Mesenchymal stem cell (in vitro differentiated cells and primary cell): Measurements from ENCODE around the gene INSYN1.
A peak's percentile ranks its signal among the peaks of the same experiment; 100 is the strongest.

Experiments used
- DNase-seq: peaks from one replicate; pipeline ENCODE4 v3.0.0-alpha.2; 2013
- H2AFZ ChIP-seq: one replicate; pipeline ENCODE4 v1.6.1; 2013; ENCODE audit warnings: low read depth, mild to moderate bottlenecking, control low read depth, inconsistent platforms, low read length, moderate library complexity
- H2AK5ac ChIP-seq: 2 replicates; pipeline ENCODE4 v1.6.1; 2013; ENCODE audit warnings: low read length, moderate library complexity, mild to moderate bottlenecking, inconsistent platforms; ENCODE audit not compliant: severe bottlenecking
- H2BK120ac ChIP-seq: one replicate; pipeline ENCODE4 v1.6.1; 2013; ENCODE audit warnings: low read depth, mild to moderate bottlenecking, inconsistent platforms, low read length, moderate library complexity
- H2BK12ac ChIP-seq, 2 experiments: one replicate each; pipeline ENCODE4 v1.6.1; 2013; ENCODE audit warnings: inconsistent platforms in 2 of 2, low read length in 2 of 2, mild to moderate bottlenecking in 2 of 2, moderate library complexity in 2 of 2, control low read depth in 1 of 2
- H2BK15ac ChIP-seq: one replicate; pipeline ENCODE4 v1.6.1; 2013; ENCODE audit warnings: mild to moderate bottlenecking, low read depth, inconsistent platforms; ENCODE audit not compliant: poor library complexity, severe bottlenecking
- H2BK5ac ChIP-seq: 2 replicates; pipeline ENCODE4 v1.6.1; 2013; ENCODE audit warnings: low read depth, mild to moderate bottlenecking, low read length, control low read depth, inconsistent platforms; ENCODE audit not compliant: poor library complexity, severe bottlenecking
- H3K14ac ChIP-seq, 2 experiments: one replicate each; pipeline ENCODE4 v1.6.1; 2013; ENCODE audit warnings: inconsistent platforms in 2 of 2, low read length in 2 of 2, control low read depth in 1 of 2, mild to moderate bottlenecking in 1 of 2, moderate library complexity in 1 of 2
- H3K18ac ChIP-seq, 2 experiments: one replicate each; pipeline ENCODE4 v1.6.1; 2013; ENCODE audit warnings: inconsistent platforms in 2 of 2, low read length in 2 of 2, control low read depth in 1 of 2, low read depth in 1 of 2, mild to moderate bottlenecking in 1 of 2
- H3K23ac ChIP-seq, 2 experiments: one replicate each; pipeline ENCODE4 v1.6.1; 2013; ENCODE audit warnings: inconsistent platforms in 2 of 2, low read length in 2 of 2, mild to moderate bottlenecking in 2 of 2, moderate library complexity in 2 of 2, control low read depth in 1 of 2
- H3K27ac ChIP-seq: 2 replicates; pipeline ENCODE4 v1.5.1; 2013; ENCODE audit warnings: mild to moderate bottlenecking, moderate library complexity, low read length, control low read depth, inconsistent platforms; ENCODE audit not compliant: poor library complexity, severe bottlenecking
- H3K27me3 ChIP-seq, 2 experiments: 2 replicates each; pipeline versions ENCODE4 v1.6.1 to v1.7.0; 2013; ENCODE audit warnings: low read length in 2 of 2, mild to moderate bottlenecking in 2 of 2, moderate library complexity in 2 of 2, control low read depth in 1 of 2, inconsistent platforms in 1 of 2; ENCODE audit not compliant: control insufficient read depth in 1 of 2, insufficient read depth in 1 of 2
- H3K36me3 ChIP-seq, 2 experiments: 2 replicates each; pipeline versions ENCODE4 v1.6.1 to v1.7.0; 2013; ENCODE audit warnings: low read length in 2 of 2, control low read depth in 1 of 2, inconsistent platforms in 1 of 2, low read depth in 1 of 2, mild to moderate bottlenecking in 1 of 2; ENCODE audit not compliant: insufficient read depth in 2 of 2, control insufficient read depth in 1 of 2
- H3K4ac ChIP-seq, 2 experiments: one replicate each; pipeline ENCODE4 v1.6.1; 2013; ENCODE audit warnings: inconsistent platforms in 2 of 2, low read length in 2 of 2, mild to moderate bottlenecking in 2 of 2, moderate library complexity in 2 of 2, control low read depth in 1 of 2, low read depth in 1 of 2
- H3K4me1 ChIP-seq: 2 replicates; pipeline ENCODE4 v1.6.1; 2013; ENCODE audit warnings: low read depth, low read length, control low read depth; ENCODE audit not compliant: control insufficient read depth, insufficient read depth
- H3K4me2 ChIP-seq: 2 replicates; pipeline ENCODE4 v1.6.1; 2013; ENCODE audit warnings: low read length, mild to moderate bottlenecking, inconsistent platforms; ENCODE audit not compliant: poor library complexity, severe bottlenecking
- H3K4me3 ChIP-seq, 2 experiments: 2 replicates each; pipeline versions ENCODE4 v1.5.1 to v1.7.0; 2013; ENCODE audit warnings: low read length in 2 of 2, mild to moderate bottlenecking in 2 of 2, control low read depth in 1 of 2, low read depth in 1 of 2; ENCODE audit not compliant: insufficient read depth in 1 of 2
- H3K79me1 ChIP-seq: replicated peaks from 2 replicates; pipeline ENCODE4 v1.6.1; 2013; ENCODE audit warnings: mild to moderate bottlenecking, control low read depth, low read length, inconsistent platforms; ENCODE audit not compliant: poor library complexity, severe bottlenecking
- H3K9ac ChIP-seq: 2 replicates; pipeline ENCODE4 v1.7.0; 2013; ENCODE audit warnings: mild to moderate bottlenecking, low read length, moderate library complexity
- H3K9me3 ChIP-seq: 2 replicates; pipeline ENCODE4 v1.7.0; 2013; ENCODE audit warnings: mild to moderate bottlenecking, low read length; ENCODE audit not compliant: control insufficient read depth
- H4K8ac ChIP-seq: one replicate; pipeline ENCODE4 v1.6.1; 2013; ENCODE audit warnings: inconsistent platforms, mild to moderate bottlenecking, low read length, moderate library complexity
- H4K91ac ChIP-seq: one replicate; pipeline ENCODE4 v1.6.1; 2013; ENCODE audit warnings: mild to moderate bottlenecking, low read length, inconsistent platforms
- WGBS: methylation state at CpG from one replicate; pipeline ENCODE4 v1.1.7; 2013; ENCODE audit warnings: mixed read lengths; 5-methylcytosine and 5-hydroxymethylcytosine counted together

INSYN1 gene

DNA sequence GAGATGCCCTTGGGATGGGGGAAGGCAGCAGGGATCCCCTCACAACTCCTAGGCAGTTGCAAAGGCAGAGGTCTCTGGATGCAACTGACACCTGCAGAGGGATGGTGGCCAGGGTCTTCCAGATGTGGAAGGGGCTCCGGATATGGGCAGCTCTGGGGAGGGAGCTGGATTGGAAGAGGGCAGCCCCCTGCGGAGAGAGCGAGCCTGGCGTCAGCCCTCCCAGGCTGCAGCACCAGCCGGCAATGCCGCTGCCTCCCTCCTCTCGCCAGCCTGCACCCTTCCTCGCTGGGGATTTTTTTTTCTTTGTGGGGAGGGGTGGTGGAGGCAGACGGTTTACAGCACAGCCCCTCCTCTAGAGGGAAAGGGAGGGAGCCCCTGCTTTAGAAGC is 1.6 kb downstream of the INSYN1 start:
- Histone ChIP-seq H3K9ac (no peak overlapping the region), H2BK5ac (no peak overlapping the region), H3K14ac (no peak overlapping the region), H3K27ac (no peak overlapping the region), H2BK120ac (no peak overlapping the region), H3K79me1 (no peaks in the 10 kb centered on the region), H3K9me3 (no peaks in the 10 kb centered on the region), H2BK15ac (no peak overlapping the region), H3K4ac (no peak overlapping the region), H2BK12ac (no peak overlapping the region), H4K8ac (no peak overlapping the region), H3K27me3 (peaks cover 18 to 73% of the 10 kb centered on the region in 2 experiments), H2AK5ac (no peak overlapping the region), H3K18ac (no peak overlapping the region), H3K4me2 (peak overlapping the region; percentile 10), H3K4me3 (peak overlapping the region in 1 of 2 experiments; percentile 24), H2AFZ (no peak overlapping the region), H3K4me1 (peaks cover 25% of the 10 kb centered on the region), H3K23ac (no peak overlapping the region), H3K36me3 (no peaks in the 10 kb centered on the region), H4K91ac (no peak overlapping the region)
- 8% methylated on average over 2 of the region's 9 CpGs for WGBS
- DNase-seq: no peak

DNA sequence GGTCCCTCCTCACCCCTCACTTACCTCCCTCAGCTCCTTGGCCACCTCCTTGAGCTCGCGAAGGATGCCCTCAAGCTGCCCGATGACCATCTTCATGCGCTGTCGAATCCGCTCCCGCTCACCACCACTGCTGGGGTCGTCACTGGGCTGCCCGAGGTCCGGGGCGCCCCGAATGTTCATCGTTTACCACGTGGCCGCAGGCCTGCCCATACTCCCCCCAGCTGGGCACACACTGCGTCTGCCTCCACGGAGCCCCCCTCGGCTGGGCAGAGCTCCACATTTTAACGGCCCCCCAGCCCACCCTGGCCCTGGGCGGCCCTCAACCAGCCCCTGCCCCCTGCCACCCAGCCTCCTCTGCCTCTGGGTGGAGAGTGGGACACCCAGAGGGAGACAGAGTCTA is 2.2 kb downstream of the INSYN1 start:
- Histone ChIP-seq H2AFZ (no peak overlapping the region), H2BK12ac (no peak overlapping the region), H3K9me3 (no peaks in the 10 kb centered on the region), H2BK120ac (no peak overlapping the region), H3K27me3 (peaks cover 13 to 68% of the 10 kb centered on the region in 2 experiments), H3K18ac (no peak overlapping the region), H2BK5ac (no peak overlapping the region), H3K23ac (no peak overlapping the region), H4K91ac (no peak overlapping the region), H3K14ac (no peak overlapping the region), H2BK15ac (no peak overlapping the region), H3K4me1 (peaks cover 30% of the 10 kb centered on the region), H3K4me3 (no peak overlapping the region), H3K36me3 (no peaks in the 10 kb centered on the region), H2AK5ac (no peak overlapping the region), H3K79me1 (no peaks in the 10 kb centered on the region), H4K8ac (no peak overlapping the region), H3K4me2 (no peak overlapping the region), H3K9ac (no peak overlapping the region), H3K4ac (no peak overlapping the region), H3K27ac (no peak overlapping the region)
- no peak for DNase-seq
- WGBS: 79% methylated on average over 18 of the region's 20 CpGs

DNA sequence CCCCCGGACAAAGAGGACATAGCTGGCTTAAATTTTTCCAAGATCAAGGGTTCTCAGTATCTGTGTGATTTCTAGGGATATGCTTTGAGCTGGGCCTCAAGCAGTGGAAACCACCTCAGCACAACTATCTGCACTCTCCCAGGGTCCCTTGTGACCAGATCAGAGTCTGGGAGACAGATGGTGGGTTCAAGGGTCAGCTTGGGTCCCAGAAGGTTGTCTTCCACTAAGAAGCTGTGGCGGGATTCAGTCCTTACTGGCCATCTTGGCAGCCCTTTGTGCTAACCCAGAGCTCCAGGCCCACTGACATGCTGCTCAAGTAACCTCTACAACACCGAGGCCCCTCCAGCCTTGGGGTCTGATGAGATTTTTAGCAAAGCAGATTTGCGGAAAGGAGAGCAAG is 2.7 kb downstream of the INSYN1 start:
- Histone ChIP-seq H3K9me3 (no peaks in the 10 kb centered on the region), H3K14ac (no peak overlapping the region), H2BK12ac (no peak overlapping the region), H3K9ac (no peak overlapping the region), H3K79me1 (no peaks in the 10 kb centered on the region), H2BK15ac (no peak overlapping the region), H2AFZ (no peak overlapping the region), H4K91ac (no peak overlapping the region), H3K23ac (no peak overlapping the region), H4K8ac (no peak overlapping the region), H3K4me3 (no peak overlapping the region), H3K4me1 (peaks cover 30% of the 10 kb centered on the region), H3K4ac (no peak overlapping the region), H2BK120ac (no peak overlapping the region), H3K18ac (no peak overlapping the region), H3K4me2 (no peak overlapping the region), H3K27ac (no peak overlapping the region), H2BK5ac (no peak overlapping the region), H3K27me3 (peaks cover 13 to 65% of the 10 kb centered on the region in 2 experiments), H3K36me3 (no peaks in the 10 kb centered on the region), H2AK5ac (no peak overlapping the region)
- no peak for DNase-seq
- WGBS: 92% methylated on average over 3 of the region's 4 CpGs

DNA sequence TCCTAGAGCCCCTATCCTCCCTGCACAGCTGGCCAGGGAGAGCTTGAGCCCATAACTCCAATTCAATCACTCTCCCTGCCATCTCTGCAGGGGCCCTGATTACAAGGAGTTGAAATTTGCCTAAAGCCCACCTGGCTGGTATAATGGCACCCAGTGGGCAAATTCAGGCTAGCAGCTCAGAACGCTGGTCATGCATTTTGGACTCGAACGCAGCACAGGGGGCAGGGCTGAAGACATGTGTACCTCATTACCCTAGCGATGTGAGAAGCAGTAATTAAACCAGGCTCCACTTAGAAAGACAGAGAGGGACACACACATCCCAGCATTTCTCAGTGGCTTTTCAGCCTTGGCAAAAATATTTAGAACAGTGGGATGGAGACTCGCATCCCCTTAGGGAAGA is 3.2 kb downstream of the INSYN1 start:
- Histone ChIP-seq H3K36me3 (no peaks in the 10 kb centered on the region), H2BK12ac (no peak overlapping the region), H3K9ac (no peak overlapping the region), H2AFZ (no peak overlapping the region), H2BK5ac (no peak overlapping the region), H3K27me3 (peaks cover 13 to 70% of the 10 kb centered on the region in 2 experiments), H3K14ac (no peak overlapping the region), H2AK5ac (no peak overlapping the region), H3K4me1 (peaks cover 31% of the 10 kb centered on the region), H3K4ac (no peak overlapping the region), H3K9me3 (no peaks in the 10 kb centered on the region), H2BK120ac (no peak overlapping the region), H3K27ac (no peak overlapping the region), H3K18ac (no peak overlapping the region), H2BK15ac (no peak overlapping the region), H3K79me1 (no peaks in the 10 kb centered on the region), H3K4me2 (no peak overlapping the region), H4K91ac (no peak overlapping the region), H3K4me3 (no peak overlapping the region), H4K8ac (no peak overlapping the region), H3K23ac (no peak overlapping the region)
- no peak for DNase-seq
- WGBS: 81% methylated on average over 5 of the region's 5 CpGs
